Measurements from ENCODE around the gene STAG3. TPM values are rescaled to one million over a fixed set of nuclear protein-coding genes. Genes with fewer than 3 reads are reported as not detected.

STAG3 gene
- polyA plus RNA-seq, 3 donors: 0.39 TPM; not detected in 1

DNA sequence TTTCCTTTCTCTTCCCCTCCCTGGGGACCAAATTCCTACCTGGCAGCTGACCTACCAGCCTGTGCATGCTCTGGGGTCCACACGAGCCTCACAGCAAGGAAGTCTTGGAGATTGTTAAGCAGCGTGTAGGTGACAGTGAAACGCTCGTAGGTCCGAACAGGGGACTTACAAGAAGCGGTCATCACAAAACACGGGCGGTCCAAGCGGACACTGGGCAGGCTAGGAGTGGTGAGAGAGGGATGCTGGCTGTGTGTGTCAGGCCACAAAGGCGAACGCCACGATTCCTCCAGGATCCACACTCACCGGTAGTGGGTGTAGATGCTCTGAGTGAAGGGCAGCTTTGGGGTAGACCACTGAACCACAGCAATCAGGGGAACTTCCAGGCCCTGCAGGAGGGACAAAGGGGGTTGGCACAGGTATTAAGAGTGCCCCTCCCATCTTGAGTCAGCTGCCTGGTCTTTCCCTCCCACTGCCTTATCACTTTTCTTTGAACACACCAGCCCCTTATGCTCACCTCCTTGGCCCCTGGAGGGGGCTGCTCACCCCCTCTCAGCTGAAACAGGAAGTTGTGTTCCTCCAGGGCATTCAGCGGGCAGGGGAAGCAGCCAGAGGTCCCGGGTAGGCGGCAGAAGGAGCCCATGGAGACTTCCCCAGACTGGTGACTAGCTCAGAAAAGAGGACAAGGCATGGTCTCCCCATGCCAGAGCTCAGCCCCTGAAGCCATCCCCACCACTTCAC is 21.2 kb upstream of the STAG3 start:
- 67% methylated on average over 9 of the region's 16 CpGs for WGBS (ENCODE audit: insufficient coverage)
- H3K27me3 Mint-ChIP-seq (ENCODE audit: low read depth in 3 of 3): peaks cover 0 to 7% (median 2%) of the 10 kb centered on the region in 3 donors
- peak; percentile 41 to 59 (median 45) for DNase-seq
- peaks cover 65% of the 10 kb centered on the region for H3K79me2 ChIP-seq (ENCODE audit: insufficient read depth, low read length)
- H3K4me1 Mint-ChIP-seq: peaks cover 61% of the 10 kb centered on the region
- peak overlapping the region; percentile 86 for H3K9ac ChIP-seq (ENCODE audit: insufficient read depth, low read length, poor library complexity, severe bottlenecking)
- no peaks in the 10 kb centered on the region for H3K9me3 Mint-ChIP-seq
- H4K20me1 ChIP-seq (ENCODE audit: insufficient read depth, low read length): peaks cover 55% of the 10 kb centered on the region
- peak overlapping the region; percentile 32 to 58 for H3K27ac ChIP-seq (ENCODE audit: low read depth in 1 of 2, low read length in 2 of 2)
- intact Hi-C loops (cut with micrococcal nuclease): no loop called here
- no peak overlapping the region for H2AFZ ChIP-seq (ENCODE audit: insufficient read depth, low read depth, low read length, poor library complexity, severe bottlenecking)
- no peaks in the 10 kb centered on the region for H3K9me3 ChIP-seq (replicated peaks in 1 of 2; ENCODE audit: control insufficient read depth in 1 of 2, insufficient read depth in 1 of 2, low read length in 2 of 2)
- H3K4me3 Mint-ChIP-seq: peak overlapping the region; percentile 78 to 91
- H3K36me3 ChIP-seq (replicated peaks in 1 of 2; ENCODE audit: control insufficient read depth in 1 of 2, insufficient read depth in 2 of 2, low read length in 2 of 2): peaks cover 36 to 38% of the 10 kb centered on the region in 2 donors
- peaks cover 41 to 55% of the 10 kb centered on the region in 2 donors for H3K36me3 Mint-ChIP-seq
- H3K27me3 ChIP-seq (ENCODE audit: control insufficient read depth in 2 of 2, insufficient read depth in 2 of 2, low read length in 2 of 2): no peaks in the 10 kb centered on the region
- H3K4me3 ChIP-seq (replicated peaks in 1 of 3; ENCODE audit: low read depth in 2 of 3, low read length in 3 of 3): peak overlapping the region in 2 of 3 experiments; percentile 64 to 95
- TF ChIP-seq CTCF (IDR thresholded peaks at IDR 0.05): no peak
- peak overlapping the region; percentile 75 to 92 (median 83) for H3K27ac Mint-ChIP-seq
- H3K4me2 ChIP-seq (replicated peaks; ENCODE audit: extremely low read depth, low read length, poor library complexity, severe bottlenecking): peak overlapping the region; percentile 94
- H3K4me1 ChIP-seq (ENCODE audit: control insufficient read depth in 1 of 2, insufficient read depth in 2 of 2, low read length in 2 of 2): peaks cover 63 to 74% of the 10 kb centered on the region in 2 donors

GRCh38 chr7:100157069-100157333 is 20.7 kb upstream of the STAG3 start:
- H3K36me3 Mint-ChIP-seq: peaks cover 39 to 52% of the 10 kb centered on the region in 2 donors
- Histone ChIP-seq H3K4me1 (ENCODE audit: control insufficient read depth in 1 of 2, insufficient read depth in 2 of 2, low read length in 2 of 2) (peaks cover 58 to 69% of the 10 kb centered on the region in 2 donors), H3K9ac (ENCODE audit: insufficient read depth, low read length, poor library complexity, severe bottlenecking) (peak overlapping the region; percentile 86), H2AFZ (ENCODE audit: insufficient read depth, low read depth, low read length, poor library complexity, severe bottlenecking) (no peak overlapping the region), H4K20me1 (ENCODE audit: insufficient read depth, low read length) (peaks cover 55% of the 10 kb centered on the region), H3K27me3 (ENCODE audit: control insufficient read depth in 2 of 2, insufficient read depth in 2 of 2, low read length in 2 of 2) (no peaks in the 10 kb centered on the region), H3K9me3 (replicated peaks in 1 of 2; ENCODE audit: control insufficient read depth in 1 of 2, insufficient read depth in 1 of 2, low read length in 2 of 2) (no peaks in the 10 kb centered on the region), H3K4me3 (replicated peaks in 1 of 3; ENCODE audit: low read depth in 2 of 3, low read length in 3 of 3) (peak overlapping the region in 2 of 3 experiments; percentile 64 to 95), H3K36me3 (replicated peaks in 1 of 2; ENCODE audit: control insufficient read depth in 1 of 2, insufficient read depth in 2 of 2, low read length in 2 of 2) (peaks cover 36 to 38% of the 10 kb centered on the region in 2 donors), H3K4me2 (replicated peaks; ENCODE audit: extremely low read depth, low read length, poor library complexity, severe bottlenecking) (peak overlapping the region; percentile 94), H3K79me2 (ENCODE audit: insufficient read depth, low read length) (peaks cover 60% of the 10 kb centered on the region), H3K27ac (ENCODE audit: low read depth in 1 of 2, low read length in 2 of 2) (peak overlapping the region; percentile 32 to 58)
- WGBS (ENCODE audit: insufficient coverage): 75% methylated on average over 2 of the region's 5 CpGs
- TF ChIP-seq CTCF (IDR thresholded peaks at IDR 0.05): no peak
- H3K9me3 Mint-ChIP-seq: no peaks in the 10 kb centered on the region
- peak overlapping the region; percentile 78 to 91 for H3K4me3 Mint-ChIP-seq
- peaks cover 0 to 9% (median 5%) of the 10 kb centered on the region in 3 donors for H3K27me3 Mint-ChIP-seq (ENCODE audit: low read depth in 3 of 3)
- DNase-seq: no peak
- intact Hi-C loops (cut with micrococcal nuclease): no loop called here
- H3K27ac Mint-ChIP-seq: peak overlapping the region; percentile 75 to 92 (median 83)
- peaks cover 56% of the 10 kb centered on the region for H3K4me1 Mint-ChIP-seq
